Activated CD4-positive, alpha-beta T cell treated with anti-CD3 and anti-CD28 coated beads, Interleukin-2, Interleukin-4, amounts not matched to agents 100 ng/mL and 50 ng/mL, durations not matched to agents 16 hours and 8 hours (primary cell): Measurements from ENCODE around the gene DBN1.
A peak's percentile ranks its signal among the peaks of the same experiment; 100 is the strongest.

Experiments used
- DNase-seq: peaks from one replicate; pipeline ENCODE4 v3.0.0-alpha.2; 2020; ENCODE audit warnings: low spot score

DBN1 gene

GRCh38 chr5:177443144-177443983, 30.1 kb downstream of the DBN1 start:
- no peak for DNase-seq

GRCh38 chr5:177442066-177442826, 31.2 kb downstream of the DBN1 start:
- no peak for DNase-seq

DNA sequence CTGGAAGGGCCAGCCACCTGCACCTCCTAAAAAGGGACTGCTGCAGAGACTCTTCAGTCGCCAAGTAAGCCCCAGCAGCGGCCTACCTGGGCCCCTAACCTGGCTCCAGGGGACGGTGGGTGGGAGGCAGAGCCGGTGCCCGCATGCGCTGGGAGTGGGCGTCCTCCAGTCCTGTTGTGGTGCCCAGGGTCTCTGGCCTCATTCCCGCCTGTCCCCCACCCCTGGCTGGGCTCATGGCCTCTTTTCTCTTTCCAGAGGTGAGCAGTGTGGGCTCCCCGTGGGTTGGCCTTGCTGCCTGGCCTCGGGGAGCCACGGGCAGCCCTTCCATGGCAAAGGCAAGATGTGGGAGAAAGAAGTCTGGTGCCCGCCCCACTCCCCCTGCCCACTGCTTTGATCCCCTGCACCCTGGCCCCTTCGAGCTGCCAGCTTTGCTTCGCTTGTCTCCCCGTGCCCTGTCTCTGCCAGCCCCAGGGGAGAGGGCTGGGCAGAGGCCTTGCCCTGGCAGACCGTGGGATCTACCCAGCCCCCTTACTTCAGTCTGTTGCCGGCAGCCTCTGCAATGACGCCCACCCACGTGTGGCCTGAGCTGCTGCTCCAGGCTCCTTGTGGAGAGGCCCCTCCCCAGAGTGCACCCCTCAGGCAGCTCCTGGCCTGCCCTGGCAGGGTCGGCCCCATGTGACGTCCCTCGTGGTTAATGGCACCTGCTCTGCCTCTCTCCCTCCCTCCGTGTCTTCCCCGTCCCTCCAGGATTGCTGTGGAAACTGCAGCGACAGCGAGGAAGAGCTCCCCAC, 32.2 kb downstream of the DBN1 start:
- DNase-seq = no peak

DNA sequence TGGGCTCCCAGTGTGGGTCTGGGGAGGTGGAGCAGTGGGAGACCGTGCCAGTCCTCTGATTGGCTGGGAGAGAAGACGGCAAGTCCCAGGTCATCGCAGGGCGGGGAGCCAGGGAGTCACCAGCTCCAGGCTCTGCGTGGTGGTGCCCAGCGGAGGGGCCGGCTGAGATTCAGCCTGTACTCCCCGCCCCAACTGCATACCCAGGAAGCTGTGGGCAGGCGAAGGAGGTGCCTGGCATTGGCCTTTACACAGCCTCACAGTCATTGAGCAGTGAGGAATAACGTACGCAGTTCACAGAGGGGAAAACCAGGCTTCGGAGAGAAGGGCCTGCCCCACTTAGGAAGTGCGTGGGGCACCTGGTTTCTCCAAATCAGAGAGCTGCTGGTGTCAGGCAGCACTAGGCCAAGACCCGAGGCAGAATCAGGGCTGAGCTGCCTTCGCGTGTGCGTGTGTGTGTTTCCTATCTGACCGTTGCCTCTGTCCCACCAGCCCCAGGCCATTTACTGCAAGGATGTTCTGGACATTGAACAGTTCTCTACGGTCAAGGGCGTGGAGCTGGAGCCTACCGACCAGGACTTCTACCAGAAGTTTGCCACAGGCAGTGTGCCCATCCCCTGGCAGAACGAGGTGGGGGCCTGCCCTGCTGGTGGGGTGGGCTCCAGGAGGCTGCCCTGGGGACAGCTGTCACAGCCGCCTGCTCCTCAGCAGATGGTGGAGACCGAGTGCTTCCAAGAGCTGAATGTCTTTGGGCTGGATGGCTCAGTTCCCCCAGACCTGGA, 33.0 kb downstream of the DBN1 start:
- DNase-seq = no peak

- DNase-seq = no peak
These were observed 33.8 kb downstream of the DBN1 start for GRCh38 chr5:177439518-177440053.

DNA sequence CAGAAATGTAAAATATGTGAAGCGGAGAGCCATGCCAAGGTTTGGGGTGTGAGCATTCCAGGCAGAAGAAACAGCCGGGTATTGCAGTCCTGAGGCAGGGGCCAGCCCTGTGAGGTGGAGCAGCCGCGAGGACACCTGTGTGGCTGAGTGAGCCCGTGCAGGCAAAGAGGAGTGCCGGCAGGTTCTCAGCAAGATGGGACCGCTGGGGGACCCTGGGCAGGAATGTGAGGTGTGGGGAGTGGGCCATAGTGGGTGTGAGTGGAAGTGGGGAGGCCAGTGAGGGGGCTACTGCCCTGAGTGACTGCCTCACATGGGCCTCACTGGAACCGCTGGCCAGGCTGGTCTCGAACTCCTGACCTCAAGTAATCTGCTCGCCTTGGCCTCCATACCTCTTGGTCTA, 35.0 kb downstream of the DBN1 start:
- DNase-seq = no peak

GRCh38 chr5:177437623-177438022, 35.8 kb downstream of the DBN1 start:
- DNase-seq = no peak

DNA sequence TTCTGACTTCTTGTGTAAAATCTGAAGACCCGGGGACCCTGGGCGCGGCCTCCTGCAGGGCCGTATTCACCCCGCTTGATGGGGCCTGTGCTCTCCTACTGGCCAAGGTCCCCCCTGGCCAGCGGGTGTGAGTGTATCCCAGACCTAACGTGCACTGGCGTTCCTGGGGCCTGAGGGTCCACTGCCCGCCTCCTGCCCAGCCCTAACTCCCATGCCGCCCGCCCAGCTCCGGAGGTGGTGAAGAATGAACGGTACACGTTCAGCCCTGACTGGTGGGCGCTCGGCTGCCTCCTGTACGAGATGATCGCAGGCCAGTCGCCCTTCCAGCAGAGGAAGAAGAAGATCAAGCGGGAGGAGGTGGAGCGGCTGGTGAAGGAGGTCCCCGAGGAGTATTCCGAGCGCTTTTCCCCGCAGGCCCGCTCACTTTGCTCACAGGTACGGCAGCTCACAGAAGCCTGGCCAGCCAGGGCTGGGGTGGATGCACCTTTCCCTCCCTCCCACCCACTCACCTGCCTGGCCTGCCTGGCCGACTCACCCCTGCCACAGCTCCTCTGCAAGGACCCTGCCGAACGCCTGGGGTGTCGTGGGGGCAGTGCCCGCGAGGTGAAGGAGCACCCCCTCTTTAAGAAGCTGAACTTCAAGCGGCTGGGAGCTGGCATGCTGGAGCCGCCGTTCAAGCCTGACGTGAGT, 37.4 kb downstream of the DBN1 start:
- no peak for DNase-seq

DNA sequence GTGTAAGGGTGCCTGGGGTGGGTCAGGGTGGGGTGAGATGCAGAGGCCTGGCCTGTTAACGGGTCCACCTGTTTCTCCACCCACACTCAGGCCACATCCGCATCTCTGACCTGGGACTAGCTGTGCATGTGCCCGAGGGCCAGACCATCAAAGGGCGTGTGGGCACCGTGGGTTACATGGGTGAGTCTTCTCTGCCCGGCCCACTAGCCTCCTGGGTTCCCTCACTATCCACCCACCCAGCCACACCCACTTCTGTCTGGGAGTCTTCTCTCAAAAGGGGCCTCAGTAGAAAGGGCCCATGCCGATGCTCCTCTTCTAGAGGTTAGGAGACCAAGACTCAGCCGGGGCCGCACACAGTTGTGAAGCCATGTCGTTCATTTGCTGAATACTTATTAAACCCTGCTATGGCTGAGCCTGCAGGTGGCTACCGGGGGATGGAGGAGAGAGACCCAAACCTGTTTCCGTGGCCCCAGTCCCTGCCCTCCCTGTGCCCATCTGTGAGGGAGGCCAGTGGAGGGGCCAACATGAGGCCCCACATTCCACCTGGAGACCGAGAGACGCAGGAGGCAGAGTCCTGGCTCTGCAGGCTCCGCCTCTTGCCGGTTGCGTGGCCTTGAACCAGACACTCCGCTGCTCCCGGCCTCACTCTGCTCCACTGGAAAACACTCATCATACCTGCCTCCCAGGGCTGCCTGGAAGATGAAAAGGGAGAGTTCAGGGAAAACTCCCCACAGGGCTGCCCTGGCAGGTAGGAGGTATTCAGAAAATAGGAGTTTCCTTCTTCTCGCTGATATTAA, 38.3 kb downstream of the DBN1 start:
- DNase-seq = no peak

DNA sequence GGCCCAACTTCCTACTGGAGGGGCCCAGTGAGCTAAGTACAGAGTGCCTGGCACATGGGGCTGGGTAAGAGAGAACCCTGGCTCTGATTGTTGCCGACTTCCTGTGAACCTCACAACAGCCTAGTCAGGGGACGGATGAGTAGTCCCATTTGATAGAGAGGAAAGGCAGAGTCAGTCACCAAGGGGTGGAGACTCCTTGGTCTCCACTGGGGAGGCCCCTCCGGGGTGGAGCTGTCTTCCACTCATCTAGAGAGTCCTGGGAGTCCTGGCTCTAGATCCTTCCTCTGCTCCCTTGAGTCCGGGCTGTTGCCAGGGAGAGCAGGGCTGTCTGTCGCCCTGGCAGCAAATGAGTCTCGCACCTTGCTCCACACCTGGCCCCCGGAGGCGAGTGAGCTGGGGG, 39.0 kb downstream of the DBN1 start:
- DNase-seq = peak; percentile 81

DNA sequence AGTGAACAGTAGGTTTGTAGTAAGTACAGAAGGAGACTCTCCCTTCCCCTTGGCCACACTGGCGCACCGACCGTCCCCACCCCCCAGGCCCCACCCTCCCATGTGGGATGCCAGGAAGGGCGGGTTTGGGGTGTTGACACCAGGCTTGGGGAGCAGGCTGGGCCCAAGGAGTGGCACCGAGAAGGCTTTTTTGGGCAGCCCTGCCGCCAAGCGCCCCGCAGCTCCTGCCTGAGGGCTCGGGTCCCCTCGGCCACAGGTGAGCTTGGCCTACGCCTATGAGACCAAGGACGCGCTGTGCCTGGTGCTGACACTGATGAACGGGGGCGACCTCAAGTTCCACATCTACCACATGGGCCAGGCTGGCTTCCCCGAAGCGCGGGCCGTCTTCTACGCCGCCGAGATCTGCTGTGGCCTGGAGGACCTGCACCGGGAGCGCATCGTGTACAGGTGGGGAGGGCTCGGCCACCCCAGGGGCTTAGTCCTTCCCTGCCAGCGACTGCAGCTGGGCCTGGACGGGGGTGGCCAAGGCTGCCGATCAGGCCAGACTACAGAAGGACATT, 39.7 kb downstream of the DBN1 start:
- DNase-seq = no peak

- DNase-seq = no peak
These were observed 40.4 kb downstream of the DBN1 start for GRCh38 chr5:177432839-177433657.

DNA sequence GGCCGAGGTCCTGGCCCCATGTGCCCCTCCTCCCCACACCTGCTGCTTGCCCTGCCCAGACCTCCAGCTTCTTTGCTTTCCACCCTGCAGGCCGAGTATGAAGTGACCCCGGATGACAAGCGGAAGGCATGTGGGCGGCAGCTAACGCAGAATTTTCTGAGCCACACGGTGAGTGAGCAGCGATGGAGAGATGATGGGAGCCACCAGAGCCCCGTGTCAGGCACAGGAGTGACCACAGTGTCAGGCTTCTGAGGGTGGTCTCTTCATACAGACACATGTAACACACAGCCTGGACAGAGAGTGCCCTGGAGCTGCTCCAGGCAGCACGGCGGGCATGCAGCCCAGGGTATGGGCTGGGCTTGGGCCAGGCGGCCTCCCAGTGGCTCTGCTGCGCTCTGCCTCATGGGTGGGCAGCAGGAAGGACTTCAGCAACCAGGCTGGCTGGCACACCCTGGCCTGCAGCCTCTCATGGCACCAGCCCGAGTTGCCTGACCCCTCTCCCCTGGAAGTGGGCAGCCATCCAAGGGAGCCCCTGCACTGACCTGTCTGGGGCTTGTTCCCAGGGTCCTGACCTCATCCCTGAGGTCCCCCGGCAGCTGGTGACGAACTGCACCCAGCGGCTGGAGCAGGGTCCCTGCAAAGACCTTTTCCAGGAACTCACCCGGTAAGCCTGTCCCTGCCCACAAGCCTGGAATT, 41.1 kb downstream of the DBN1 start:
- no peak for DNase-seq

DNA sequence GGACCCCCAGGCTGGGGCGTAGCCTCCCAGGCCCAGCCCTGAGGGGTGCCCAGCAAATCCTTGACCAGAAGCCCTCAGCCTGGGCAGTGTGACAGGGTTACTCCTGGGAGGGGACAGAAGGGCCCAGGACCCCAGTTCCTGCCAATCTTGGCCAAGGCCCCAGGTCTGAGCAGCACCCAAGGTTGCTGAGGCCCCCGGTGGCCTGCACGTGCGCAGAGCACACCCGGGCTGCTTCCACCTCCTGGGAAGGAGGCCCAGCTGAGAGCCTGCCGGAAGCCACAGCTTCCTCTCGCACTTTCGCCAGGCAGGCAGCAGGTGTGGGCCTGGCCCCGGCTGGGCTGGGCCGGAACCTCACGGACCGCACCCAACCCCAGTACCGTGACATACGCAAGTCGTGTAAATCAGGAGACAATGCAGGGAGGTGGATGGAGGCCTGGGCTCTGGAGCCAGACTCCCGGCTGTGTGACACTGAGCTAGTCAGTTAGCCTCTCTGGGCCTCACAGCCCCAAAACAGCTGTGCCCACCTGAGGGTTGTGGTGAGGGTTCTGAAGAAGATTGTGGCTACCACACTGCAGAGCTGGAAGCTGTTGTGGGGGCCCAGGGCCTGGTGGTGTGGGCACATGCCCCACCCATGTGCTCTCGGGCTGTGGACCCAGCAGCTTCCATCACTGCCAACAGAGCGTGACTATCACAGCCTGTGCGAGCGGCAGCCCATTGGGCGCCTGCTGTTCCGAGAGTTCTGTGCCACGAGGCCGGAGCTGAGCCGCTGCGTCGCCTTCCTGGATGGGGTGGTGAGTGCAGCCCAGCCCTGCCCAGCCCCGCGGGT, 41.9 kb downstream of the DBN1 start:
- DNase-seq = peak; percentile 90

- DNase-seq = no peak
These were observed 42.5 kb downstream of the DBN1 start for GRCh38 chr5:177430972-177431316.

DNA sequence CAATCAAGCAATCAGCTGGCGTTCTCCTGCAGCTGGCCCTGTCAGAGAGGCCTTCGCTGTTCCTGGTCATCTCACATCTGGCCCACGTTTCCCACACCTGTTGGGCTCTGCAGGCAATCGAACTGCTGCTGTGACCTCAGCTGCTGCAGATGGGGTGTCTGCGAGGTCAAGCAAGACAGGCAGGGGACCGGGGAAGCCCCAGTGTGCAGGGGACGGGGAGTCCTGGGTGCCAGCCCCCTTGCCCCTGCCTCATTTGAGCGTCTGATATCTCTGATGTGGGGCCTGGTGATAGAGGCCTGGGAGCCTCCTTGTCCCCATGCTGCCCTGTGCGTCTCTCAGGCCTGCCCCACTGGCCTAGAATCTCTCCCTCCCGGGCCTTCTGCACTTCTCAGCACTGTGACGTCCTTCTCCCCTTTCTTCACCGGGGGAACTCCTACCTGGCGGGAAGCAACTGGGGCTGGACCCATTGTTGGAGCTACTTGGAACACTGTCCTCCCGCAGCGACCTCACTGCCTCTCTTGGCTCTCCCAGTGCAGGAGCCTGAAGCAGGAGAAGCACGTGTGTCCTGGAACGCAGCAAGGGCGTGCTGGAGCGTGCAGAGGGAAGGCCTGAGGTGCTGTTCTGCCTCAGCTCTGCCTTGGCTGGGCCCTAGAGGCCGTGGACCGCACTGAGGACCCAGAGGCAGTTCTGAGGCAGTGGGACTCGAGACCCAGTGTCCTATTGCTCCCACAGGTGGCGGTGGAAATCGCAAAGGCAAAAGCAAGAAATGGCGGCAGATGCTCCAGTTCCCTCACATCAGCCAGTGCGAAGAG, 43.1 kb downstream of the DBN1 start:
- no peak for DNase-seq
